Neural crest cell (in vitro differentiated cells): Measurements from ENCODE around the gene TSPAN31. TPM values are rescaled to one million over a fixed set of nuclear protein-coding genes. Genes with fewer than 3 reads are reported as not detected.

Source experiments
- DNase-seq: peaks from one replicate; pipeline ENCODE4 v3.0.0; 2021; ENCODE audit warnings: low read depth, mixed read lengths, low spot score
- H3K27ac Mint-ChIP-seq: one replicate; pipeline ENCODE4 v1.8.0; 2021; ENCODE audit warnings: mild to moderate bottlenecking, mixed read lengths; ENCODE audit not compliant: unreplicated experiment
- H3K27me3 Mint-ChIP-seq: 2 replicates; pipeline ENCODE4 v1.8.0; 2021; ENCODE audit warnings: low read depth, mild to moderate bottlenecking, mixed read lengths
- H3K36me3 Mint-ChIP-seq: 2 replicates; pipeline ENCODE4 v1.8.0; 2021; ENCODE audit warnings: low read depth, mild to moderate bottlenecking, mixed read lengths
- H3K4me1 Mint-ChIP-seq: 2 replicates; pipeline ENCODE4 v1.8.0; 2021; ENCODE audit warnings: mixed read lengths
- H3K4me3 Mint-ChIP-seq: one replicate; pipeline ENCODE4 v1.8.0; 2021; ENCODE audit warnings: mild to moderate bottlenecking, mixed read lengths
- H3K9me3 Mint-ChIP-seq: 2 replicates; pipeline ENCODE4 v1.8.0; 2021; ENCODE audit warnings: mixed read lengths
- CTCF ChIP-seq: fragments of 200-600 bp; sonication (generic); conservative IDR thresholded peaks from 2 replicates; pipeline ENCODE4 v1.5.0; 2021; ENCODE audit warnings: antibody characterized with exemption, mild to moderate bottlenecking
- total RNA-seq: library from RNA; stranded (reverse); gene quantifications from 2 replicates; pipeline ENCODE4 v1.2.1, GENCODE V29; 2021

TSPAN31 gene
- total RNA-seq, 1 donor from 2014 or later: 26.9 TPM

DNA sequence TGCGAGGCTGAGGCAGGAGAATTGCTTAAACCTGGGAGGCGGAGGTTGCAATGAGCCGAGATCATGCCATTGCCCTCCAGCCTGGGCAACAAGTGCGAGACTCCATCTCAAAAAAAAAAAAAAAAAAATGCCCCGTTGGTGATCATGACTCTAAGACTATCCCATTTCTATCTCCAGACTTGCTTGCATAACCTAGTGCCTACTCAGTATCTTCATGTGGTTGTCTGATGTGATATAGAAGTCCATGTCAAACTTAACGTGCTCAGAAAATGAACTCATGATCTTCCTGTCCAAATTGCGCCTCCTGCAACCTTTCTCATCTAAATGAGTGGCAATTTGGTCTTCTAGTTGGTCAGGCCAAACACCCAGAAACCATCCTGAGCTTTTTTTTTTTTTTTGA lies 33.1 kb downstream of the TSPAN31 start:
- H3K4me3 Mint-ChIP-seq: no peak overlapping the region
- TF ChIP-seq CTCF: no peak
- no peaks in the 10 kb centered on the region for H3K27me3 Mint-ChIP-seq
- H3K27ac Mint-ChIP-seq: no peak overlapping the region
- H3K9me3 Mint-ChIP-seq: no peaks in the 10 kb centered on the region
- peaks cover 14% of the 10 kb centered on the region for H3K4me1 Mint-ChIP-seq
- no peak for DNase-seq
- peaks cover 8% of the 10 kb centered on the region for H3K36me3 Mint-ChIP-seq

GRCh38 chr12:57779736-57780135 lies 34.9 kb downstream of the TSPAN31 start:
- Mint-ChIP-seq H3K9me3 (no peaks in the 10 kb centered on the region), H3K27me3 (no peaks in the 10 kb centered on the region), H3K4me1 (peaks cover 20% of the 10 kb centered on the region), H3K27ac (peak overlapping the region; percentile 1), H3K4me3 (peak overlapping the region; percentile 43), H3K36me3 (peaks cover 11% of the 10 kb centered on the region)
- DNase-seq: no peak
- no peak for TF ChIP-seq CTCF

DNA sequence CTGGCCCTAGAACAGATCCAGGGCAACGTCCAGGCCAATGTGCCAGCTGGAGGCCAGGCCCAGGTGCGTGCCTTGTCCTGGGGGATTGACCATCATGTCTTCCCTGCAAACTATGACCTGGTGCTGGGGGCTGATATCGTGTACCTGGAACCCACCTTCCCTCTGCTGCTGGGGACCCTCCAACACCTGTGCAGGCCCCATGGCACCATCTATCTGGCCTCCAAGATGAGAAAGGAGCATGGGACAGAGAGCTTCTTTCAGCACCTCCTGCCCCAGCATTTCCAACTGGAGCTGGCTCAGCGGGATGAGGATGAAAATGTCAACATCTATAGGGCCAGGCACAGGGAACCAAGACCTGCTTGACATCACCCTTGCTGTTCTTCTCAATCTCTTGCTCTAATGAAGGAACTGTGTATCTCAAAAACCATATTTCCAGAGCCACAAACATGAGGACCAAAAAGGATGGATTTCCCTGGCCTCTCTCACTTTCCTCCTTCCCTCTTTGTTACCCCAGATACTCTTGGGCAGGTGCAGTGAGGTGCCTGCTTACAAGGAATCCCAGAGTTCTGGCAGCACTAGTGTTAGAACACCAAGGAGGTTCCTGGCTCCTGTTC lies 35.6 kb downstream of the TSPAN31 start:
- no peaks in the 10 kb centered on the region for H3K27me3 Mint-ChIP-seq

DNA sequence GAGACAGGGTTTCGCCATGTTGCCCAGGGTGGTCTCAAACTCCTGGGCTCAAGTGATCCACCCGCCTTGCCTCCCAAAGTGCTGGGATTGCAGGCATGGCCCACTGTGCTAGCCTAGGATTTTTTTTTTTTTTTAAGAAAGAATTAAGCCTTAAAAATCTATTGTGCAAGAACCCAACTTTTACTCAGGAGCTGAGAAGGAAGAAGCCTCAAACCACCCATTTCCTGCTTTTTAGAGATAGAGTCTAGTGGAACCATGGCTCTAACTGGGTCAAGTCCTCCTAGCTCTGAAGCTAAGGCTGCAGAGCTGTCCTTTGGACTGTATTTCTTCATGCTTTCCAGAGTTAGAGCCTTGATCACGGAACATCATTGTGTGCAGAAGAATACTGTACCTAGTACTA lies 36.4 kb downstream of the TSPAN31 start:
- no peak for DNase-seq
- Mint-ChIP-seq H3K4me3 (no peak overlapping the region), H3K4me1 (peaks cover 16% of the 10 kb centered on the region), H3K36me3 (peaks cover 7% of the 10 kb centered on the region), H3K9me3 (no peaks in the 10 kb centered on the region), H3K27me3 (no peaks in the 10 kb centered on the region), H3K27ac (no peak overlapping the region)
- no peak for TF ChIP-seq CTCF

More for the DNA sequence above, 35.6 kb downstream of the TSPAN31 start:
- no peaks in the 10 kb centered on the region for H3K9me3 Mint-ChIP-seq
- H3K36me3 Mint-ChIP-seq: peaks cover 11% of the 10 kb centered on the region
- no peak for DNase-seq
- peaks cover 20% of the 10 kb centered on the region for H3K4me1 Mint-ChIP-seq
- no peak for TF ChIP-seq CTCF
- H3K27ac Mint-ChIP-seq: no peak overlapping the region
- H3K4me3 Mint-ChIP-seq: peak overlapping the region; percentile 47

DNA sequence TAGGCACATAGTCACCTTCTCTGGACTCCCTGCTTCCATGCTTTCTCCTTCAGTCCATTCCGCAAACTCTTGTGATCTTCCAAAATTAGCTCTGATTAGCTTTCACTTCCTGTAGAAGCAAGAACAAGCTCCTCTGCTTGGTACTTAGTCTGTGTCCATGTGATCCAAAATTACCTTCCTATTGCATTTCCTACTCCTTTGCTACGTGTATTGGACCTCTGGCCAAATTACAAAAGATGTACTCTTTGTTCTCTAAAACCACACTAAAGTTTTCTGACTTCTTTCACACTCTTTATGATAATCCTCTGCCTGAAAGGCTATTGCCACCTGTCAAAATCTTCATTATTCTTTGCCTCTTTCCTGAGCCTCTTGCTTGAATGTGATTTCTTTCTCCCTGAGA lies 37.0 kb downstream of the TSPAN31 start:
- no peak overlapping the region for H3K27ac Mint-ChIP-seq
- H3K27me3 Mint-ChIP-seq: no peaks in the 10 kb centered on the region
- peaks cover 7% of the 10 kb centered on the region for H3K36me3 Mint-ChIP-seq
- peaks cover 16% of the 10 kb centered on the region for H3K4me1 Mint-ChIP-seq
- peak overlapping the region; percentile 18 for H3K4me3 Mint-ChIP-seq
- no peak for DNase-seq
- TF ChIP-seq CTCF: no peak
- H3K9me3 Mint-ChIP-seq: no peaks in the 10 kb centered on the region
